KMS-11 (cell line): ENCODE results near the gene DPYSL5.

Experiments used
- H2AFZ ChIP-seq: fragments of 200-600 bp; sonication (generic); 2 replicates; pipeline ENCODE4 v1.6.1; 2016; ENCODE audit warnings: antibody characterized with exemption, mixed run types, low read depth
- H3K27ac ChIP-seq: fragments of 200-600 bp; sonication (generic); 2 replicates; pipeline ENCODE4 v1.6.1; 2016; ENCODE audit warnings: mild to moderate bottlenecking, mixed run types
- H3K27me3 ChIP-seq: fragments of 200-600 bp; sonication (generic); 2 replicates; pipeline ENCODE4 v1.6.1; 2017; ENCODE audit warnings: mild to moderate bottlenecking, low read depth, mixed run types, moderate library complexity; ENCODE audit not compliant: insufficient read depth
- H3K36me3 ChIP-seq: fragments of 200-600 bp; sonication (generic); 2 replicates; pipeline ENCODE4 v1.6.1; 2017; ENCODE audit warnings: mild to moderate bottlenecking, mixed run types; ENCODE audit not compliant: insufficient read depth
- H3K4me1 ChIP-seq: fragments of 200-600 bp; sonication (generic); 2 replicates; pipeline ENCODE4 v1.6.1; 2016; ENCODE audit warnings: mild to moderate bottlenecking, low read depth, mixed run types; ENCODE audit not compliant: poor library complexity, severe bottlenecking
- H3K4me2 ChIP-seq: fragments of 200-600 bp; sonication (generic); 2 replicates; pipeline ENCODE4 v1.7.0; 2016; ENCODE audit warnings: mild to moderate bottlenecking, mixed run types
- H3K4me3 ChIP-seq: fragments of 200-600 bp; sonication (generic); IDR thresholded peaks from 2 replicates; pipeline ENCODE4 v1.6.1; 2017; ENCODE audit warnings: low read depth, low read length, mixed read lengths; ENCODE audit not compliant: insufficient read depth
- H3K79me2 ChIP-seq: fragments of 200-600 bp; sonication (generic); 2 replicates; pipeline ENCODE4 v1.6.1; 2016; ENCODE audit warnings: low read depth, mixed run types; ENCODE audit not compliant: insufficient read depth
- H3K9ac ChIP-seq: fragments of 200-600 bp; sonication (generic); 2 replicates; pipeline ENCODE4 v1.6.1; 2016; ENCODE audit warnings: mild to moderate bottlenecking, mixed run types
- H4K20me1 ChIP-seq: fragments of 200-600 bp; sonication (generic); 2 replicates; pipeline ENCODE4 v1.6.1; 2016; ENCODE audit warnings: mild to moderate bottlenecking, mixed run types; ENCODE audit not compliant: insufficient read depth
- TF ChIP-seq, protein P1 (sequence below): fragments of 200-600 bp; sonication (generic); conservative IDR thresholded peaks from 2 replicates; pipeline ENCODE4 v1.6.1; 2017; ENCODE audit warnings: low read depth, mild to moderate bottlenecking, antibody characterized with exemption, low read length, moderate library complexity, mixed read lengths

DPYSL5 gene

DNA sequence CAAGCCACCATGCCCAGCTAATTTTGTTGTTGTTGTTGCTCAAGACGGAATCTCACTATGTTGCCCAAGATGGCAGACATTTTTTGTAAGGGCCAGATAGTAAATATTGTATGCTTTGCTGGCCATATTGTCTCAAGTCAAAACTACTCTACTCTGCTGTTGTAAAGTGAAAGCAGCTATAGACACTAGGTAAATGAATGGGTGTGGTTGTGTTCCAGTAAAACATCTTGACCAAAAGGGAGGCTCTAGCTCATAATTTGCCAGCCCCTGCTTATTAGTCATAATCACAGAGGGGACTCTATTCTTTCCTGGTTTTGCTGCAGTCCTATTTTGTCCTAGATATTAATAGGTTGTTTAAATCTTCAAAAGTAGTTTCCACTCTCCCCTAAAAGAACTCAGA, 147.1 kb downstream of the DPYSL5 start:
- H3K79me2 ChIP-seq = no peaks in the 10 kb centered on the region
- no peak overlapping the region for H2AFZ ChIP-seq
- H3K4me3 ChIP-seq = no peak overlapping the region
- no peak overlapping the region for H3K9ac ChIP-seq
- H3K4me1 ChIP-seq = no peaks in the 10 kb centered on the region
- no peak overlapping the region for H3K4me2 ChIP-seq
- H3K27ac ChIP-seq = no peak overlapping the region
- H3K36me3 ChIP-seq = no peaks in the 10 kb centered on the region
- TF ChIP-seq, protein P1, sequence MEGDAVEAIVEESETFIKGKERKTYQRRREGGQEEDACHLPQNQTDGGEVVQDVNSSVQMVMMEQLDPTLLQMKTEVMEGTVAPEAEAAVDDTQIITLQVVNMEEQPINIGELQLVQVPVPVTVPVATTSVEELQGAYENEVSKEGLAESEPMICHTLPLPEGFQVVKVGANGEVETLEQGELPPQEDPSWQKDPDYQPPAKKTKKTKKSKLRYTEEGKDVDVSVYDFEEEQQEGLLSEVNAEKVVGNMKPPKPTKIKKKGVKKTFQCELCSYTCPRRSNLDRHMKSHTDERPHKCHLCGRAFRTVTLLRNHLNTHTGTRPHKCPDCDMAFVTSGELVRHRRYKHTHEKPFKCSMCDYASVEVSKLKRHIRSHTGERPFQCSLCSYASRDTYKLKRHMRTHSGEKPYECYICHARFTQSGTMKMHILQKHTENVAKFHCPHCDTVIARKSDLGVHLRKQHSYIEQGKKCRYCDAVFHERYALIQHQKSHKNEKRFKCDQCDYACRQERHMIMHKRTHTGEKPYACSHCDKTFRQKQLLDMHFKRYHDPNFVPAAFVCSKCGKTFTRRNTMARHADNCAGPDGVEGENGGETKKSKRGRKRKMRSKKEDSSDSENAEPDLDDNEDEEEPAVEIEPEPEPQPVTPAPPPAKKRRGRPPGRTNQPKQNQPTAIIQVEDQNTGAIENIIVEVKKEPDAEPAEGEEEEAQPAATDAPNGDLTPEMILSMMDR = no peak
- no peaks in the 10 kb centered on the region for H3K27me3 ChIP-seq
- no peaks in the 10 kb centered on the region for H4K20me1 ChIP-seq

DNA sequence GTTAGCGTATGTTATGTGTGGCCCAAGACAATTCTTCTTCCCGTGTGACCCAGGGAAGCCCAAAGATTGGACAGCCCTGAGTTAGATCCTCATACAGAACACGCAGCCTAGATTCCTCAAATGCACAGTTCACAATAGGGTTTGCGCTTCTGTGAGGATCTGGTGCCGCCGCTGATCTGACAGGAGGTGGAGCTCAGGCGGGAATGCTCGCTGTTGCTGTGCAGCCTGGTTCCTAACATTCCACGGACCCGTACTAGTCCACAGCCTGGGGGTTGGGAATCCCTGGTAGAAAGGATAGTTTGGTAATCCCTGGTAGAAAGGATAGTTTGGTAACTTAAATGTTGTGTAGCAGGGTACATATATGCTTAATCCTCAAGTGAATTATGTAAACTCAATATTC, 149.5 kb downstream of the DPYSL5 start:
- Histone ChIP-seq H3K4me3 (no peak overlapping the region), H3K4me2 (no peak overlapping the region), H3K27ac (no peak overlapping the region), H3K79me2 (no peaks in the 10 kb centered on the region), H3K4me1 (no peaks in the 10 kb centered on the region), H2AFZ (no peak overlapping the region), H3K27me3 (no peaks in the 10 kb centered on the region), H4K20me1 (no peaks in the 10 kb centered on the region), H3K9ac (no peak overlapping the region), H3K36me3 (no peaks in the 10 kb centered on the region)
- TF ChIP-seq, protein P1 = no peak

DNA sequence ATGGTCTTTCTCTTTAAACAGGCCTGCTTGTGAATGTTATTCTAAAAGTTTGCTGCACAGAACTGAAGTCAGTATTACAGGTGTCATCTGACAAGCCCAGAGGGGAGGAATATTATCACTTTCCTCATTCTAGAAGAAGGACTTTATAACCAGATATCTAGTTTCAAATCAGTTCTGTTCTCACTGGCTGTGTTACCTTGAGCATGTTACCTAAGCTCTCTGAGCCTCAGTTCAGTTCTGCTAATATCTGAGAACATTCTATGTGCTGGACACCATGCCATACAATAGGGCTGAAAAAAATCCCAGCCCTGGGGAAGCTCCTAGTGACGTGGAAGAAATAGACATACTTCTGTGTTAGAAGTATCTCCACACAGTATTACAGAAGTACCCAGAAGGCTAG, 150.4 kb downstream of the DPYSL5 start:
- H3K4me1 ChIP-seq = no peaks in the 10 kb centered on the region
- H3K9ac ChIP-seq = no peak overlapping the region
- no peaks in the 10 kb centered on the region for H3K79me2 ChIP-seq
- TF ChIP-seq, protein P1 = no peak
- no peak overlapping the region for H3K27ac ChIP-seq
- no peaks in the 10 kb centered on the region for H4K20me1 ChIP-seq
- H3K4me2 ChIP-seq = no peak overlapping the region
- H2AFZ ChIP-seq = no peak overlapping the region
- H3K27me3 ChIP-seq = no peaks in the 10 kb centered on the region
- H3K4me3 ChIP-seq = no peak overlapping the region
- no peaks in the 10 kb centered on the region for H3K36me3 ChIP-seq
